ENCODE results near the gene NECAP2. TPM values are rescaled to one million over a fixed set of nuclear protein-coding genes. Genes with fewer than 3 reads are reported as not detected.
"Not testable (repeated sequence)": the region's sequence is repeated elsewhere in the genome, so short reads cannot be mapped to it uniquely, and the experiment has no call there.

The NECAP2 gene
- polyA plus RNA-seq, 2 of the 4 experiments (the other 2 are of a cell fraction) = 29.7 to 38.5 TPM

DNA sequence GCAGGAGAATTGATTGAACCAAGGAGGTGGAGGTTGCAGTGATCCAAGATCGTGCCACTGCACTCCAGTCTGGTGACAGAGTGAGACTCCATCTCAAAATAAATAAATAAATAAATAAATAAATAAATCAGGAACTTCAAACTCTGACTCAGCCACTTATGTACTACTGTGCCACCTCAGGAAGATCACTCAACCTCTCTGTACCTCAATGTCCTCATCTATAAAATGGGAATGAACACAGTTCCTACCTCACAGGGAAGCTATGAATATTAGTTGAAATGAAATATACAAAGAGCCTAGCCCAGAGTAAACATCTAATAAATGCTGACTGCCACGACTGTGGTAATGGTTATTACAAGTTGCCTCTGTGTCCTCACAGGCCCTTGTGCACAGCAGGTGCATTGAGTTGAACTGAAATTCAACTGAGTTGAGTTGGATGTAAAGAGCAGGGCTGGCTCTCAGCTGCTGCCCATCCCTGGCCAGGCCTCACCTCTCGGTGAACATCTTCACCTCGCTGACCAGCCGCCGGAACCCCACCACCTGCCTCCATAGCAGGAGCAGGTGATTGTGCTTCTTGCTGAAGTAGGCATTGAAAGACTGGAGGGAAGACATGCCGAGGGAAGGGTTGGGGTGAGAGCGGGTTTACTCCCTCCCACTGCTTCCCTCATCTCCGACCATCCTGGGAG lies 48.8 kb downstream of the NECAP2 start:
- H3K4me3 ChIP-seq; H3K9me3 ChIP-seq; CTCF ChIA-PET; DNase-seq (ENCODE audit: low read depth in 1 of 2, low spot score in 1 of 2); H3K4me2 ChIP-seq; H3K27ac ChIP-seq; POLR2A ChIA-PET; H3K4me1 ChIP-seq; FAIRE-seq; ATAC-seq: not testable (repeated sequence)
- 90% methylated on average over 9 of the region's 9 CpGs for WGBS (ENCODE audit: missing lambda C conversion rate)

DNA sequence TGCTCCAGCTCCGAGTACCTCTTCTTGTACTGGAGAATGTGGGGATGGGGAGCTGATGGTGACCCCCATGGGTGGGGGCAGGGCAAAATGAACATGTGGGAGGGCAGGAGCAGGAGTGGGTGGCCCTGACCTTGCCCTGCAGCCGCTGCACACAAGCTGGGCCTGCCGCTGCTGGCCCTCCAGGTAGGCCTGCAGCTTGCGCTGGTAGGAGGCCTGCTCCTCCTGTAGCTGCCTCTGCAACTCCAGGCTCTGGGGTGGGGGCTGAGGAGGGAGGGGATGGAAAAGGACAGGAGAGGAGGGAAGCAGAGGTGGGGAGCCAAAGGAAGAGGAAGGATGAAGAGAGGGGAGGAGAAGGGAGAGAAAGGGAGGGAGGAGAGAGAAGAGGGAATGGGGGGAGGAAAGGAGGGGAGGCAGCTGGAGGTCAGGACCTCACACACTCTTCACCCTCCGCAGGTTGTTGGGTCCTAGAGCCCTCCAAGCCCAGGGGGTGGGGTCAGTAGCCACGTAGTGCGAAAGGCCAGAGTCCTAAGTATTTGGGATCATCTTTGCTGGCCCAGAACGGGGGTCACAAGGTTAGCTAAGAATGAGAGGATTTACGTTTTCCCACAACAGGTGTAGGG lies 50.6 kb downstream of the NECAP2 start:
- ChIA-PET POLR2A (no interaction called here), CTCF (no interaction called here)
- no peaks in the 10 kb centered on the region for H3K9me3 ChIP-seq
- no peaks in the 10 kb centered on the region for H3K4me1 ChIP-seq
- FAIRE-seq = no peak
- no peak overlapping the region for H3K4me3 ChIP-seq
- no peak for TF ChIP-seq EP300 (IDR thresholded peaks at IDR 0.05)
- no peak for TF ChIP-seq JUNB (IDR thresholded peaks at IDR 0.05)
- TF ChIP-seq HOXA7 (CRISPR knock-in tag; IDR thresholded peaks at IDR 0.05) = no peak
- TF ChIP-seq CBX8 (IDR thresholded peaks at IDR 0.05) = no peak
- no peak for TF ChIP-seq FOSL2 (IDR thresholded peaks at IDR 0.05)
- TF ChIP-seq FOSL2 (CRISPR knock-in tag; IDR thresholded peaks at IDR 0.05) = no peak
- no peak for TF ChIP-seq SMC3 (IDR thresholded peaks at IDR 0.05)
- TF ChIP-seq KDM1A (IDR thresholded peaks at IDR 0.05; ENCODE audit: low read depth) = no peak
- TF ChIP-seq, protein P1, sequence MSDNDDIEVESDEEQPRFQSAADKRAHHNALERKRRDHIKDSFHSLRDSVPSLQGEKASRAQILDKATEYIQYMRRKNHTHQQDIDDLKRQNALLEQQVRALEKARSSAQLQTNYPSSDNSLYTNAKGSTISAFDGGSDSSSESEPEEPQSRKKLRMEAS (IDR thresholded peaks at IDR 0.05) = no peak
- TF ChIP-seq, protein P2, sequence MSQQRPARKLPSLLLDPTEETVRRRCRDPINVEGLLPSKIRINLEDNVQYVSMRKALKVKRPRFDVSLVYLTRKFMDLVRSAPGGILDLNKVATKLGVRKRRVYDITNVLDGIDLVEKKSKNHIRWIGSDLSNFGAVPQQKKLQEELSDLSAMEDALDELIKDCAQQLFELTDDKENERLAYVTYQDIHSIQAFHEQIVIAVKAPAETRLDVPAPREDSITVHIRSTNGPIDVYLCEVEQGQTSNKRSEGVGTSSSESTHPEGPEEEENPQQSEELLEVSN (IDR thresholded peaks at IDR 0.05; ENCODE audit: borderline replicate concordance, low read depth) = no peak
- no peak for TF ChIP-seq SREBF2 (IDR thresholded peaks at IDR 0.05)
- TF ChIP-seq TFCP2L1 (CRISPR knock-in tag; IDR thresholded peaks at IDR 0.05) = no peak
- TF ChIP-seq TP53 (CRISPR knock-in tag; IDR thresholded peaks at IDR 0.05) = no peak
- TF ChIP-seq, protein P3, sequence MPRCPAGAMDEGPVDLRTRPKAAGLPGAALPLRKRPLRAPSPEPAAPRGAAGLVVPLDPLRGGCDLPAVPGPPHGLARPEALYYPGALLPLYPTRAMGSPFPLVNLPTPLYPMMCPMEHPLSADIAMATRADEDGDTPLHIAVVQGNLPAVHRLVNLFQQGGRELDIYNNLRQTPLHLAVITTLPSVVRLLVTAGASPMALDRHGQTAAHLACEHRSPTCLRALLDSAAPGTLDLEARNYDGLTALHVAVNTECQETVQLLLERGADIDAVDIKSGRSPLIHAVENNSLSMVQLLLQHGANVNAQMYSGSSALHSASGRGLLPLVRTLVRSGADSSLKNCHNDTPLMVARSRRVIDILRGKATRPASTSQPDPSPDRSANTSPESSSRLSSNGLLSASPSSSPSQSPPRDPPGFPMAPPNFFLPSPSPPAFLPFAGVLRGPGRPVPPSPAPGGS (IDR thresholded peaks at IDR 0.05) = no peak
- ATAC-seq = no peak
- H3K4me2 ChIP-seq = no peak overlapping the region
- DNase-seq (ENCODE audit: low read depth in 1 of 2, low spot score in 1 of 2) = no peak
- WGBS (ENCODE audit: missing lambda C conversion rate) = 81% methylated on average over 8 of the region's 9 CpGs
- H3K27ac ChIP-seq = no peak overlapping the region

DNA sequence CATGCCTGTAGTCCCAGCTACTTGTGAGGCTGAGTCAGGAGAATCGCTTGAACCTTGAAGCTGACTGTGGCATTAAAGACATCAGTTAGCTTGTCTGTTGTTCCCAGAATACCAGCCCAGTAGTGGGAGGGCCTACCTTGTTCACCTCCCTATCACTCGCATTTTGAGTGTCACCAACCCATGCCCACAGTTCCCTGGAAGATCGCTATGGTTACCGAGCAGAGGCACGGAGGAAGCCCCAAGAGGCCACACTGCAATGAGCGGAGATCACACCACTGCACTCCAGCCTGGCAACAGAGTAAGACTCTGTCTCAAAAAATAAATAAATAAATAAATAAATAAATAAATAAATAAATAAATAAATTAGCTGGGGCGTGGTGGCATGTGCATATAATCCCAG lies 52.4 kb downstream of the NECAP2 start:
- H3K27ac ChIP-seq; POLR2A ChIA-PET; CTCF ChIA-PET; H3K4me2 ChIP-seq; ATAC-seq; H3K4me1 ChIP-seq; H3K4me3 ChIP-seq; DNase-seq (ENCODE audit: low read depth in 1 of 2, low spot score in 1 of 2); FAIRE-seq; H3K9me3 ChIP-seq: not testable (repeated sequence)
- peak; percentile 78 for TF ChIP-seq ZC3H11A (IDR thresholded peaks at IDR 0.05)
- WGBS (ENCODE audit: missing lambda C conversion rate) = 87% methylated on average over 7 of the region's 7 CpGs

DNA sequence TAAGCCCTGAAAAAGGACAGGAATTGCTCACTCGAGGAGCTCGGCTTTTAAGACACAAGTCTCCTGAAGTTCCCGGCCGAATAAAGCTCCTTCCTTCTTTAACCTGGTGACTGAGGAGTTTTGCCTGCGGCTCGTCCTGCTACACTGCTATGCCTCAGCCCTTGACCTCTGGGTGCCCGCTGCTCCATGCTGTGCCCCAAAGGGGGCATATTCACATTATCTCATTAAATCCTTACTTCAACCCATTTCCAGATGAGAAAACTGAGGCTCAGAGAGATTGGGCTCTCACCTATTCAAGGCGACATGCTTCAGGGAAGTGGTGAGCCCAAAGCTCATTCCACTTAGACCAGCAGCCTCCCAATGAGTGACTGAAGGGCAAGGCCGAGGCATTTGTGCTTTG lies 53.2 kb downstream of the NECAP2 start:
- POLR2A ChIA-PET = interaction anchor here (0.7 to 1.1 kb wide), 2 partner anchors 20 to 118 kb away, joined by 3 read pairs; no protein-coding TSS in a partner anchor
- 89% methylated on average over 9 of the region's 9 CpGs for WGBS (ENCODE audit: missing lambda C conversion rate)
- CTCF ChIA-PET = interaction anchor here (1.1 kb wide), 1 partner anchor 24 kb away, joined by 3 read pairs; no protein-coding TSS in a partner anchor
- not testable (repeated sequence) for ATAC-seq; H3K4me1 ChIP-seq; FAIRE-seq; H3K4me3 ChIP-seq; H3K27ac ChIP-seq; H3K9me3 ChIP-seq; DNase-seq (ENCODE audit: low read depth in 1 of 2, low spot score in 1 of 2); H3K4me2 ChIP-seq
- TF ChIP-seq KDM1A (IDR thresholded peaks at IDR 0.05; ENCODE audit: low read depth) = 0 out of 2 replicates have a peak, but pooled peaks have one; percentile 21

Data from A549 (cell line).